ENCODE data around the gene SCRN2. TPM values are rescaled to one million over a fixed set of nuclear protein-coding genes. Genes with fewer than 3 reads are reported as not detected.

SCRN2 gene
- total RNA-seq, 4 donors from 2014 or later, result 13.9 to 24.8 (median 17.8) TPM

DNA sequence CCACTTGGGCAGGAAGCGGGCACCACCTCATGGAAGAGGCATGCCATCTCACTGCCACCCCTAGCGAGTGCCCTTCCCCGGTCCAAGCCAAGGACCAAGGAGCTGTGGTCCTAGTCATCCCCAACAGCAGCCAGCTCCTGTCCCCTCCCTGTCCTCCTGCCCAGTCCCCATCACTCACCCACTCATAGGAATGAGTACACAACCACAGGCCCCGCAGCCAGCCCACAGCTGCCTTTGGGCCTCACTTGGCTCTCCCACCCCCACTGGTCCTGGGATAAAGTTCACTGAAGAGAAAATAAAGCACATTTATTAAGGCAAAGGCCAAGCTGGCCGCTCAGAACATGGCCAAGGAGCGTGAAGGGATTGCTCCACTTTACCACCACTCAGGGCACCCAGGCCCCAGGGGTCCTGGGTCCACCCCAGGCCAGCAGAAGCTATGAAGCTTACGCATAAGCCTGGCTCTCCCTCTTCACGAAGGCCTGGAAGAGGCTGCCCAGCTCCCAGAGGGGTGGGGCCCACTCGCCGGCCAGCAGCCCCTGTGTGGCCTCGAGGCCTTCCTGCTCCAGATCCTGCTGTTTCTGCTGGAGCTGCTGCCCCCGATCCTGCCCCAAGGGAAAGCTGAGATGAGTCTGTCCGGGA is 3.6 kb downstream of the SCRN2 start:
- Histone ChIP-seq H3K9me3 (no peaks in the 10 kb centered on the region), H3K27ac (peak overlapping the region in 1 of 4 donors; percentile 19), H3K4me3 (no peak overlapping the region), H3K4me1 (peaks cover 9 to 40% (median 18%) of the 10 kb centered on the region in 3 donors), H3K27me3 (no peaks in the 10 kb centered on the region), H3K36me3 (peaks cover 0 to 35% (median 0%) of the 10 kb centered on the region in 3 donors)
- TF ChIP-seq, protein P1, sequence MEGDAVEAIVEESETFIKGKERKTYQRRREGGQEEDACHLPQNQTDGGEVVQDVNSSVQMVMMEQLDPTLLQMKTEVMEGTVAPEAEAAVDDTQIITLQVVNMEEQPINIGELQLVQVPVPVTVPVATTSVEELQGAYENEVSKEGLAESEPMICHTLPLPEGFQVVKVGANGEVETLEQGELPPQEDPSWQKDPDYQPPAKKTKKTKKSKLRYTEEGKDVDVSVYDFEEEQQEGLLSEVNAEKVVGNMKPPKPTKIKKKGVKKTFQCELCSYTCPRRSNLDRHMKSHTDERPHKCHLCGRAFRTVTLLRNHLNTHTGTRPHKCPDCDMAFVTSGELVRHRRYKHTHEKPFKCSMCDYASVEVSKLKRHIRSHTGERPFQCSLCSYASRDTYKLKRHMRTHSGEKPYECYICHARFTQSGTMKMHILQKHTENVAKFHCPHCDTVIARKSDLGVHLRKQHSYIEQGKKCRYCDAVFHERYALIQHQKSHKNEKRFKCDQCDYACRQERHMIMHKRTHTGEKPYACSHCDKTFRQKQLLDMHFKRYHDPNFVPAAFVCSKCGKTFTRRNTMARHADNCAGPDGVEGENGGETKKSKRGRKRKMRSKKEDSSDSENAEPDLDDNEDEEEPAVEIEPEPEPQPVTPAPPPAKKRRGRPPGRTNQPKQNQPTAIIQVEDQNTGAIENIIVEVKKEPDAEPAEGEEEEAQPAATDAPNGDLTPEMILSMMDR (IDR thresholded peaks at IDR 0.05), result no peak
- no peak for TF ChIP-seq POLR2A (IDR thresholded peaks at IDR 0.05)
- no peak for DNase-seq
- 87 to 100% methylated on average over 3 to 6 of the region's 13 CpGs for WGBS, 2 donors
- intact Hi-C loops (cut with DNase I), result no loop called here

DNA sequence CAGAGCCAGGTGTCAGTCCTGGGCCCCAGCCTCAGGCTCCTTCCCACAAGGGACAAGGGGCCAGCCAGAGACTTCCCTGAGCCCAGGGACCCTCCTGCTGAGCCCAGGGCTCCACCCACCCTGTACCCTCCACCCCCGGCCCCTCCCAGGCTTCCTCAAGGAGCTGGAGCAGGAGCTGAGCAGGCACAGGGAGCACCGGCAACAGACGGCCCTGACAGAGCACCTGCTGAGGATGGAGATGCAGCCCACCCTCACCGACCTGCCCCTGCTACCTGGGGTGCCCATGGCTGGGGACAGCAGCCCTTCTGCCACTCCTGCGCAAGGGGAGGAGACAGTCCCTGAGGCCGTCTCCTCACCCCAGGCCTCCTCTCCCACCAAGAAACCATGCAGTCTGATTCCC is 4.5 kb downstream of the SCRN2 start:
- H3K27me3 ChIP-seq, result no peaks in the 10 kb centered on the region
- WGBS, 2 donors, result 50% methylated on average over 1 of the region's 6 CpGs; no CpG with 5 or more reads in 1 of the 2 donors
- H3K27ac ChIP-seq, result no peak overlapping the region
- no peak for DNase-seq
- H3K36me3 ChIP-seq, result peaks cover 0 to 35% (median 0%) of the 10 kb centered on the region in 3 donors
- TF ChIP-seq, protein P1 (IDR thresholded peaks at IDR 0.05), result no peak
- no peak for TF ChIP-seq POLR2A (IDR thresholded peaks at IDR 0.05)
- H3K9me3 ChIP-seq, result no peaks in the 10 kb centered on the region
- intact Hi-C loops (cut with DNase I), result no loop called here
- H3K4me3 ChIP-seq, result no peak overlapping the region
- H3K4me1 ChIP-seq, result peaks cover 9 to 38% (median 20%) of the 10 kb centered on the region in 3 donors

DNA sequence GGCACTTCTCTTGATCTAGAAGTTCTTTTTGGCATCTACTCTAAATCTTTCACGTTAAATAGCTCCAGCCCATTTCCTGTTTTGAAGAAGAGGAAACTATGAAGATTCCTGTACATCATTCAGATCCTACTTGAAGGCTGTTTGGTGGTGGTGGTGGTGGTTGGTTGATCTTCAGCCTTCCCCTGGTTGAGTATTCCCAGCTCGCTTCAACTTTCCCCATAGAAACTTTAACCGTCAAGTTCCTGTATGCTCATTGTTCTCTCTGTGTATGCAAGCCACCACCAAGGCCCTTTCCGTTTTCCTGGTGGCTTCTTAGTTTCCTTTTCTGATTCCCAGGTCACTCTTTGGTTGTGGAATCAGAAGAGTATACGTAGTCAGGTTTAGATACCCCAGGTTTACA is 6.3 kb downstream of the SCRN2 start:
- TF ChIP-seq, protein P1 (IDR thresholded peaks at IDR 0.05), result no peak
- no peak for TF ChIP-seq POLR2A (IDR thresholded peaks at IDR 0.05)
- Histone ChIP-seq H3K27me3 (no peaks in the 10 kb centered on the region), H3K9me3 (no peaks in the 10 kb centered on the region), H3K4me3 (no peak overlapping the region), H3K4me1 (peaks cover 7 to 37% (median 20%) of the 10 kb centered on the region in 3 donors), H3K27ac (peak overlapping the region in 1 of 4 donors; percentile 27), H3K36me3 (peaks cover 0 to 35% (median 0%) of the 10 kb centered on the region in 3 donors)
- WGBS, 2 donors, result 56 to 66% methylated on average over 5 of the region's 5 CpGs
- intact Hi-C loops (cut with DNase I), result no loop called here
- DNase-seq, result no peak

DNA sequence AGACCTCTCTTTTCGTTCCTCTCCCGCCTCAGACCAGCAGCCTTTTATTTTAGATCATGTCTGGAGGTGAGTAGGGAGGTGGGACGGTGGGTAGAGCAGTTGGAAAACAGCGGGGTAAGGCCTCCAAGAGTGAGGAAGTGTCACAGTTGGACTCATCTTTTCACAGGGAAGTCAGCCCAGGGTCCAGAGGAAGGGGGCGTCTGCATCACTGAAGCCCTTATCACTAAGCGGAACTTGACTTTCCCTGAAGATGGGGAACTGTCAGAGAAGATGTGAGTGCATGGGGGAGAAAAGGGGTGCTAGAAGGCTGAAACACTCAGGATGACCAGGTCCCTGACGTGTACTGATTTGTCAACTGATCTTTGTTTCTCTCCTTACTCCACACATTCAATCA is 9.1 kb downstream of the SCRN2 start:
- Histone ChIP-seq H3K4me3 (peak overlapping the region; percentile 66 to 97 (median 79)), H3K27me3 (no peaks in the 10 kb centered on the region), H3K9me3 (no peaks in the 10 kb centered on the region), H3K27ac (peak overlapping the region in 2 of 4 donors; percentile 86 to 88), H3K4me1 (peaks cover 7 to 29% (median 19%) of the 10 kb centered on the region in 3 donors), H3K36me3 (peaks cover 4 to 36% (median 13%) of the 10 kb centered on the region in 3 donors)
- DNase-seq, result no peak
- intact Hi-C loops (cut with DNase I), result no loop called here
- WGBS, 2 donors, result 8 to 14% methylated on average over 7 of the region's 7 CpGs
- TF ChIP-seq, protein P1 (IDR thresholded peaks at IDR 0.05), result no peak
- no peak for TF ChIP-seq POLR2A (IDR thresholded peaks at IDR 0.05)
